Left lobe of liver (tissue), 2 donors: Measurements from ENCODE around the gene PRR3. TPM values are rescaled to one million over a fixed set of nuclear protein-coding genes. Genes with fewer than 3 reads are reported as not detected.
"Not testable (repeated sequence)": the region's sequence is repeated elsewhere in the genome, so short reads cannot be mapped to it uniquely, and the experiment has no call there.

Source experiments
- ATAC-seq: fragments of 200-7000 bp; cut with Tn5 transposase; one replicate; pipeline ENCODE4 v1.9.1; 2020; ENCODE audit warnings: mild to moderate bottlenecking, moderate library complexity
- DNase-seq: peaks from one replicate; pipeline ENCODE4 v3.0.0-alpha.2; 2020; ENCODE audit warnings: low spot score
- total RNA-seq: library from RNA; stranded (reverse); gene quantifications from one replicate; pipeline ENCODE4 v1.2.1, GENCODE V29; 2021
- donor health status: DM: no; HTN: no; CAD: no; lungs with moderate emphysema.
- donor health status: DM: no; HTN: yes; CAD: no.

Gene PRR3, protein sequence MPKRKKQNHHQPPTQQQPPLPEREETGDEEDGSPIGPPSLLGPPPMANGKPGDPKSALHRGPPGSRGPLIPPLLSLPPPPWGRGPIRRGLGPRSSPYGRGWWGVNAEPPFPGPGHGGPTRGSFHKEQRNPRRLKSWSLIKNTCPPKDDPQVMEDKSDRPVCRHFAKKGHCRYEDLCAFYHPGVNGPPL
- 2.3 TPM for total RNA-seq

DNA sequence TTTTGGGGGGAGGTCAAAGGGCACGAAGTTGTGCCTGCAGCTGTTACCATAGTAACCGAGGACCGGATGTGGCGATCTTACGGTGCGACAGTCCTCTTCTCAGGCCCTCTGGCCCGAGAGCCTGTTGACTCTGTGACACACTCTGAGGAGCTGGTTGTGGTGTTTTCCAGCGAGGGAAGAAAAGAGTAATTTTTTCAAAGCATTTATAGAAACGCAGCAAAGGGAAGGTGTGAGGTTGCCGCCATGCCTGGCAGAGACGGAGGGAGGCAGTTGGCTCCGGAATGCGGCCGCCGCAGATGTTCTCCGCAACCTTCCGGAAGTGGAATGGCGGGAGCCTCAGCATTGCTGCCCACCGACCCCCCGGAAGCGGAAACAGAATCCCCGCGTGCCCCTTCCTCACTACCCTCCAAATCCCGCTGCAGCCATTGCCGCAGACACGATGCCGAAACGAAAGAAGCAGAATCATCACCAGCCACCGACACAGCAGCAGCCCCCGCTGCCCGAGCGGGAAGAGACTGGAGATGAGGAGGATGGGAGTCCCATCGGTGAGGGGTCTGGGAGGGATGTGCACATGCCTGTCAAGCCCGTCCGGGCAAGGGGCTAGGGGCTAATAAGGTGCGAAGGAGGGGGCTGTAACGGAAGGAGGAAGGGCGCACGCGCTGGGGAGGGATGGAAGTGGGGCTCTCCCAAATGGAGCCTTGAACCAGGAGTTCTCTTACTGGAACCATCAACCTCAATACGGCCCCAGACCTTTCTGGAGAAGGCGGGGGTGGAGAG, at the start of gene PRR3:
Gene PRR3, plus strand, starts transcription at position 390 of the 777 bp plus-strand sequence. Its CDS starts 50 bp downstream, at position 440.
- ATAC-seq (peak; percentile 78), DNase-seq (peak; percentile 93)

DNA sequence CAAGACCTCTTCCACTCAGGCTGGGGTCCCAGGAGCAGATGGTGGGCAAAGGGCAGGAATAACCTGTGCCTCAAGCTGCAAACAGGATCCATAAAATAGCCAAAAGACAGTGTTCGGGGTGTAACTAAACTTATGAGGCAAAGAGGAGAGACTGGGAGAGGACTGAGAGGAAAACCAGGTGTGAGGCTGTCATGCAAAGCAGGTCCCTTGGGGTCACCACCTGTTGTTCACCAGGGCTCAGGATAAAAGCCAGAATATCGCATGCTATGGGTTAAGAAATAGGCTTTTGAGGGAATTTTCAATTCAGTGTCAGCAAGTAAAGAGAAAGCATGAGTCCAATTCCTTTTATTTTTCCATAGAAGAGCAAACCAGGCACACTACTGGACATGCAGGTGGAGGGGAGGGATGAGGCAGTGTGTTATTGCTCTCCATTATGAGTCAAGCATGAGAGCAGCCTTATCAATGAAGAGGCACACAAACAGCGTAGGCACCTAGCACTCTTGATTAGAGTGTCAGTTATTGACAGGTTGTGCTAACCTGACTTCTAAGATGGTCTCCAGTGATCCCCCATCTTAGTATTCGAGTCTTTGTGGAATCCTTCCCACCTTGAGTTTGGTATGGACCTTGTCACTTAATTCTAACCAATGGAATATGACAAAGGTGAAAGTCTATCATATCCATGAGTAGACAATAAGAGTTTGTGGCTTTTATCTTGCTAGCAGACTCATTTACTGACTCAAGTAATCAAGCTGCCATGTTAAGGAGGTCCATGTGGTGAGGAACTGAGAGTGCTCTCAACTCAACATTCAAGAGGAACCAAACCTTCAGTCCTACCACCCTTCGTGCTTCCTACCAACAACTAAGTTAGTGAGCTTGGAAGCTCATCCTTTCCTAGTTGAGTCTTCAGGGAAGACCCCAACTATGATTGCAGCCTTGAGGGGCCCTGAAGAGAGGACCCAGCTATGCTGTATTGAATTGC, 49.0 kb upstream of the PRR3 start:
- ATAC-seq: no peak

DNA sequence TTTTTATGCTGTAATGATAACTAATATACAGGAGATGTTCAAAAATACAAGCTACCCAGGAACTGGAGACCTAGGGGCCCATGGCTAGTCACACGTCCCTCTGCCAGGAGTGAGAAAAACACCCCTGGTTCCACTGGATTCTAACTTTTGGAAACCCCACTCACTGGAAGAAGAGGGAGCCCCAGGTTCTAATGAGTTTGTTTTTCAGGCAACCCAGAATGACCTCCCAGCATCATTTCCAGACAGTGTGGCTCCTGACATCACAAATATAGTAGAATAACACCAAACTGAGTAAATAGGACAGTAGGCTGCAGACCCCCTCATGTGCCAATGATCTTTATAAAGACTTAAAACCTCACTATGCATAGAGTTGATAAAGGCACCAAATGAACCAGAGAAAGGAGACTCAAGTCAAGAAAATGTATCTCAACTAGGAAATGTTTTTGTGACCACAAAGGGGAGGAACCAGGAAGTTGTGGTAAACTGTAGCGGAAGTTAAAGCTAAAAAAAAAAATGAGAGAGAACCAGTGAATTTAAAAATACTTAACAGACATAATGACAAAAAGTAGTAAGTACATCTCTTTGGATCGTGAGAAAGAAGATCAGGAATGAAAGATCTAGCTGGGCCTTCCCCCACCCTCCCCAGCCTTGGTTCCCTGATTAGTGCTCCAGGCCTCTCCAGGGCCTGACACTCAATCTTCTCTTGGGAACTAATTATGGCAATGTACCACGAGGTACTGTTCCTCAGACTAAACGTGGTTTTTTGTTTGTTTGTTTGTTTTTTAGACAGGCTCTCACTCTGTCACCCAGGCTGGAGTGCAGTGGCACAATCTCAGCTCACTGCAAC, 48.0 kb upstream of the PRR3 start:
- peak; percentile 32 for ATAC-seq
- no peak for DNase-seq

More for the DNA sequence above, 49.0 kb upstream of the PRR3 start:
- DNase-seq: no peak

DNA sequence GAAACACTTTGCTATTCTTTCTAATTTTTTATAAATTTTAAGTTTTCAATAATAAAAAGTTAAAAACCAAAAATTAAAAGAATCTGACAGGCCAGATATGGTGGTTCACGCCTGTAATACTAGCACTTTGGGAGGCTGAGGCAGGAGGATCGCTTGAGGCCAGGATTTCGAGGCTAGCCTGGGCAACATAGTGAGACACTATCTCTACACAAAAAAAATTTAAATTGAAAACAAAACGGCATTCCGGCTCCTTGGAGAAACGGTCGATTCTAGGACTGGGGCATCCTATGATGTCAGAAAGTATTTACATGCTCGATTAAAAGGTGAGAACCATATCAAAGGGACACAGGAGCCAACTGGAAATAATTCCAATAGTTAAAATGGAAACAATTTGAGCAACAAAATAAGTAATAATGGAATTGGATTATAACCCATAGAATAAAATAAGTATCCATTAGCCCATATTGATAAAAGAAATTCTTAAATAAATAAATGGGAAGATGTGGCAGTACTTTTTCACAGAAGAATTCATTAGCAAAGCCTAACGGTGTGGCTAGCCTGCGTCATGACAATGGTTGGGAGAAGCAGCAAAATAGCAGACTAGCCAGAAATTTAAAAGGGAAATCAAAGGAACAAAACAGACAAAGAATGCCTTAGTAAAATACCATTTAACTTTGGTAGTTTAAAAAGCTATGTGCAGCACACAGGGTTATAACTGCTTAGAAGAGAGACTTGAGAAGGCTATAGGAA, 46.5 kb upstream of the PRR3 start:
- no peak for DNase-seq
- no peak for ATAC-seq

DNA sequence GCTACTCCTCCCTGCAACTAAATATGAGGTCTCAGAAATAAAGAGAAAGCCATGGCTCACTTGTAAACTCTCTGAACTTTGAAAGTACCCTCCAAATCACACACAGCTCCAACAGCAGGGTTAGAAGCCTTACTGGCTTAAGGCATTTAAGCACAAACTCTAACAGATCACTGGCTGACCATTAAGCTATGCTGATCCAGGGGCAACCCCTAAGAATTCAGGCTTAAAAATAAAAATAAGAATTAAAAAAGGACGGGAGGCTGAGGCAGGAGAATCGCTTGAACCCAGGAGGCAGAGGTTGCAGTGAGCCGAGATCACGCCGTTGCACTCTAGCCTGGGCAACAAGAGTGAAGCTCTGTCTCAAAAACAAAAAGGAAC, 45.9 kb upstream of the PRR3 start:
- DNase-seq (no peak), ATAC-seq (no peak)

DNA sequence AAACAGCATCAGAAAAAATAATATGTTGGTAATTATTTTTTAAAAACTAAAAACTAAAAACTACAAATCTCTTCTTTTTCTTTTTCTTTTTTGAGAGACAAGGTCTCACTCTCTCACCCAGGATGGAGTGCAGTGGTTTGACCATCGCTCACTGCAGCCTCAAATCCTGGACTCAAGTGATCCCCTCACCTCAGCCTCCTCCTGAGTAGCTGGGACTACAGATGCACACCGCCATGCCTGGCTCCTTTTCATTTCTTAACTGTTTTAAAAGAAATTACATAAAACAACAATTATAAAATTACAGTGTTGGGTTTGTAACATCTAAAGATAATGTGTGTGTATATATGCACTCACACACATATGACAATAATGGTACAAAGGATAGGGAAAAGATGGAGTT, 43.6 kb upstream of the PRR3 start:
- no peak for DNase-seq

DNA sequence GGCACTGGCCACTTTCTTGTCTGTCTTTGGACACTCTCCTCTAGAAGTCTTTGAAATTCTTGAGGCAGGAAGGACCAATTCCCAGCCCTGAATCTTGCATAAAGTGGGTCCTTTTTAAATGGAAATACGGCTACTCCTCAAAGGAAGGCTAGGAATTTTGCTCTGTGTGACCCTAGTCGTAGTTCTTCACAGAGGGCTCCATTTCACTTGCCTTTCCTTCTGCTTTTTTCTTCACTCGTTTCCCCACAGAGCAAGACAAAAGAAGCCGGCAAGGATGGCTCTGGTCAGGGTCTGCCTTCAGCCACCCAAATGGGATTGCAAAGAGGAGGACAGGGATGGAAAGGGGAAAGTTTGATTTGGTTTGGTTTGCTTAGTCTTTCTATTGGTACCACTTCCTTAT, 42.0 kb upstream of the PRR3 start:
- no peak for ATAC-seq
- peak; percentile 22 for DNase-seq

More for the DNA sequence above, 43.6 kb upstream of the PRR3 start:
- no peak for ATAC-seq

DNA sequence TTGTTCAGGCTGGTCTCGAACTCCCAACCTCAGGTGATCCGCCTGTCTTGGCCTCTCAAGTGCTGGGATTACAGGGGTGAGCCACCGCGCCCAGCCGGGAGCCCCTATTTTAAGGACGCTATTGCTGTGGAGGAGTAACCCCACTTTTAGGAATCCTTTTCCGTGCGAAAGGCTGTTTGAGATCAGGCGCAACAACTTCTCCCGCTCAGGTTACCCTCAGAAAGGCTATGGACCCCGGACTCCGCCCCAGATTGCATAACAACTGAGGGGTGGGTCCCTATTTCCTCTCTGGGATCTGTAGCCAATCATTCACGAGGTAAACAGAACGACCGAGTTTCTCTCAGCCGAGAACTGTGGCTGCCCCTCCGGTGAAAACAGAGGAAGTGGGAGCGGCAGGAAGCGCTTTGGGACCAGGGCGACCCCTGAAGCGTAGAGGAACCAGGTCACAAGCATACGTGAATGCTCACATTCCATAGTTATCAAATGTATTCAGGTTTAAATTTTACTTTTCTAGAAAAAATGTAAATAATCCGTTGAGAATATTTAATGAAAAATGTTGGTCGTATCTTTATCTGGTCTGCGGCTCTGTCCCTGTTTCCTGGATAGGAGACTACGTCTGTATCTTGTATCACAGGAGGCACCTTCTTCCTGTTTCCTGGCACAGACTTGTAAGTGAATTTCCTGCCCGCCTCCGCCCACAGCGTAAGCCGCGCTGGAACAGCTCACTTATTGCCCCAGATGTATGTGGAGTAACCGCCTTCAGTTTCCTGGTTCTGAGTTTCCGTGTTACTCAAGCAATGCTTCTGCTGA, 40.9 kb upstream of the PRR3 start:
- DNase-seq: peak; percentile 94
- peak; percentile 97 for ATAC-seq

DNA sequence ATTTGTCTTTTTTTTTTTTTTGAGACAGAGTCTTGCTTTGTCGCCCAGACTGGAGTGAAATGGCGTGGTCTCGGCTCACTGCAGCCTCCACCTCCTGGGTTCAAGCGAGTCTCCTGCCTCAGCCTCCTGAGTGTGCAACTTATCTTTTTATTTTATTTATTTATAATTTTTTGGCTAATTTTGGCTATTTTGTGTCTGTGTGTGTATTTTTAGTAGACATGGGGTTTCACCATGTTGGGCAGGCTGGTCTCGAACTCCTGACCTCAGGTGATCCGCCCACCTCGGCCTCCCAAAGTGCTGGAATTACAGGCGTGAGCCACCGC, 40.4 kb upstream of the PRR3 start:
- not testable (repeated sequence) for DNase-seq, ATAC-seq

DNA sequence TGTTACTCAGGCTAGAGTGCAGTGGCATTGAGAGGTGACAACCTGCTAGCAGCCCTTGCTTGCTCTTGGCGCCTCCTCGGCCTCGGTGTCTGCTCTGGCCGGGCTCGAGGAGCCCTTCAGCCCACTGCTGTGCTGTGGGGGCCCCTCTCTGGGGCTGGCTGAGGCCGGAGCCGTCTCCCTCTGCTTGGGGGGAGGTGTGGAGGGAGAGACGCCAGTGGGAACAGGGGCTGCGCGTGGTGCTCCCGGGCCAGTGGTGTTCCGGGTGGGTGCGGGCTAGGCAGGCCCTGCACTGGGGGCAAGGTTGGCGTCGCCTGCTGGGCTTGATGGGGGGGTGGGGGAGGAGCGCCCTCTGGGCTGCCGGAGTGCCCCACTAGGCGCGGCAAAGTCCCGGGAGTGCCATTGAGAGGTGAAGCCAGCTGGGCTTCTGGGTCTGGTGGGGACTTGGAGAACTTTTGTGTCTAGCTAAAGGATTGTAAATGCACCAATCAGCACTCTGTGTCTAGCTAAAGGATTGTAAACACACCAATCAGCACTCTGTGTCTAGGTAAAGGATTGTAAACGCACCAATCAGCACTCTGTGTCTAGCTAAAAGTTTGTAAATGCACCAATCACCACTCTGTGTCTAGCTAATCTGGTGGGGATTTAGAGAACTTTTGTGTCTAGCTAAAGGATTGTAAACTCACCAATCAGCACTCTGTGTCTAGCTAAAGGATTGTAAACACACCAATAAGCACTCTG, 39.2 kb upstream of the PRR3 start:
- not testable (repeated sequence) for DNase-seq, ATAC-seq

DNA sequence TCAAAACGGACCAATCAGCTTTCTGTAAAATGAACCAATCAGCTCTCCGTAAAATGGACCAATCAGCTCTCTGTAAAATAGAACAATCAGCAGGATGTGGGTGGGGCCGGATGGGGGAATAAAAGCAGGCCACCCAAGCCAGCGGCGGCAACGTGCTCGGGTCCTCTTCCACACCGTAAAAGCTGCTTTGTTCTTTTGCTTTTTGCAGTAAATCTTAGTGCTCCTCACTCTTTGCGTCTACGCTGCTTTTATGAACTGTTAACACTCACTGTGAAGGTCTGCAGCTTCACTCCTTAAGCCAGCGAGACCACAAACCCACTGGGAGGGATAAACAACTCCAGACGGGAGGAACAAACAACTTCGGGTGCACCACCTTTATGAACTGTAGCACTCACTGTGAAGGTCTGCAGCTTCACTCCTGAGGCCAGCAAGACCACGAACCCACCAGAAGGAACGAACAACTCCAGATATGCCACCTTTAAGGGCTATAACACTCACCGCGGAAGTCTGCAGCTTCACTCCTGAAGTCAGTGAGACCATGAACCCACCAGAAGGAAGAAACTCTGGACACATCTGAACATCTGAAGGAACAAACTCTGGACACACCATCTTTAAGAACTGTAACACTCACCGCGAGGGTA, 38.5 kb upstream of the PRR3 start:
- DNase-seq, ATAC-seq: not testable (repeated sequence)

DNA sequence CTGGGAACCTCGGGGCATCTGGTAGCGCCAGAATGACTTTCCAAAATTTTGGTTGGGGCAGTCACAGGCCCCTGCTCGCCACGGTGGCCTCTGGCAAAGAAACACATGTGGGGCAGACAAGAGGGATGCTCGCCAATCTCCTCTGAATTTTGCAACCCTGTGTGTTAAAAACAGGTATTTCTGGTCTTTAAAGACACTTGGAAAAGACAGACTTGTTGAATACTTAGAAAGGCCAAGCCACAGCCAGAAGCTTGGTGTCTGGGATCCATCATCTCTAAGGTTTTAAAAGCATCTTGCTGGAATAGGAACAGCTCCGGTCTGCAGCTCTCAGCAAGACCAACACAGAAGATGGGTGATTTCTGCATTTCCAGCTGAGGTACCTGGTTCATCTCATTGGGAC, 36.6 kb upstream of the PRR3 start:
- DNase-seq (no peak), ATAC-seq (no peak)

DNA sequence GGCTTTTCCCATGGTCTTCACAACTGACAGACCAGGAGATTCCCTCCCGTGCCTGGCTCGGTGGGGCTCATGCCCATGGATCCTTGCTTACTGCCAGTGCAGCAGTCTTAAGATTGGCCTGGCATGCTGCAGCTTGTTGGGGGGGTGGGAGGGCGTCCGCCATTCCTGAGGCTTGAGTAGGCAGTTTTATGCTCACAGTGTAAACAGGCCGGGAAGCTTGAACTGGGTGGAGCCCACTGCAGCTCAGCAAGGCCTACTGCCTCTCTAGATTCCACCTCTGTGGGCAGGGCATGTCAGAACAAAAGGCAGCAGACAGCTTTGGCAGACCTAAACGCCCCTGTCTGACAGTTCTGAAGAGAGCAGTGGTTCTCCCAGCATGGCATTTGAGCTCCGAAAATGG, 36.0 kb upstream of the PRR3 start:
- not testable (repeated sequence) for DNase-seq, ATAC-seq

DNA sequence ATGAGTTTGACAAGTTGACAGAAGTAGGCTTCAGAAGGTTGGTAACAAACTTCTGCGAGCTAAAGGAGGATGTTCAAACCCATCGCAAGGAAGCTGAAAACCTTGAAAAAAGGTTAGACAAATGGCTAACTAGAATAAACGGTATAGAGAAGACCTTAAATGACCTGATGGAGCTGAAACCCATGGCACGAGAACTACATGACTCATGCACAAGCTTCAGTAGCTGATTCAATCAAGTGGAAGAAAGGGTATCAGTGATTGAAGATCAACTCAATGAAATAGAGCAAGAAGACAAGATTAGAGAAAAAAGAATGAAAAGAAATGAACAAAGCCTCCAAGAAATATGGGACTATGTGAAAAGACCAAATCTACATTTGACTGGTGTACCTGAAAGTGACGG, 35.1 kb upstream of the PRR3 start:
- not testable (repeated sequence) for ATAC-seq

DNA sequence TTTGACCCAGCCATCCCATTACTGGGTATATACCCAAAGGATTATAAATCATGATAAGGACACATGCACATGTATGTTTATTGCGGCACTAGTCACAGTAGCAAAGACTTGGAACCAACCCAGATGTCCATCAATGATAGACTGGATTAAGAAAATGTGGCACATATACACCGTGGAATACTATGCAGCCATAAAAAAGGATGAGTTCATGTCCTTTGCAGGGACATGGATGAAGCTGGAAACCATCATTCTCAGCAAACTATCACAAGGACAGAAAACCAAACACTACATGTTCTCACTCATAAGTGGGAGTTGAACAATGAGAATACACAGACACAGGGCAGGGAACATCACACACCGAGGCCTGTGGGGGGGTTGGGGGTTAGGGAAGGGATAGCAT, 30.7 kb upstream of the PRR3 start:
- ATAC-seq: not testable (repeated sequence)

More for the DNA sequence above, 35.1 kb upstream of the PRR3 start:
- DNase-seq: not testable (repeated sequence)

DNA sequence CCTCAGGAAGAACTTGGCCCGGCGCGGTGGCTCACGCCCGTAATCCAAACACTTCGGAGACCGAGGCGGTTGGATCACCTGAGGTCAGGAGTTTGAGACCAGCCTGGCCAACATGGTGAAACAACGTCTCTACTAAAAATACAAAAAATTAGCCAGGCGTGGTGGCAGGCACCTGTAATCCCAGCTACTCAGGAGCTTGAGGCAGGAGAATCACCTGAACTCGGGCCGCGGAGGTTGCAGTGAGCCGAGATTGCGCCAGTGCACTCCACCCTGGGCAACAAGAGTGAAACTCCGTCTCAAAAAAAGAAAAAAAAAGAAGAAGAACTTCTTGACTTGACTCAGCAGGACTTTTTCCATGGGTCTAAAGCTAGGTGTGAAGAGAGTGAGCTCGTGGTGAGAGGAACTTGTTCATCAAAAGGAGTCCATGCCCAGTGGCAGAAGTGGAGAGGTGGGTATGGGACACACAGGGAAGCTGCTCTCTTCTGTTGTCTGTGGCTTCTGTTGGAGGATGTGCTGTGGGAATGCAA, 27.7 kb upstream of the PRR3 start:
- not testable (repeated sequence) for DNase-seq, ATAC-seq

More for the DNA sequence above, 30.7 kb upstream of the PRR3 start:
- DNase-seq: not testable (repeated sequence)

DNA sequence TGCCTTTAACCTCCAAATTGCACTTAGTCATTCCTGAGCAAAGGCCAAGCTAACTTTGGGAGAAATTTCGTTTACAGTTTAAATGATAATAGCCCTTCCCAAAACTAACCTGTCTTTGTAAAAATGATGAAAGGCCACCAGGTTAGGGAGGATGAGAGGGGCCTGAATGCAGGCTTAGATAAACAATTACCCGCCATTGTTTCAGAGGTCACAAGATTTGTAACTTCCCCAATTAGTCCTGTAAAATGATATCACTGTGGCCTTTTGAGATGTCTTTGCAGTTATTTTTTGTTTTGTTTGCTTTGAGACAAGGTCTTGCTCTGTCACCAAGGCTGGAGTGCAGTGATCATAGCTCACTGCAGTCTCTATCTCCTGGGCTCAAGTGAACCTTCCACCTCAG, 27.1 kb upstream of the PRR3 start:
- DNase-seq: no peak
- ATAC-seq: no peak
